ENCODE data around the gene DUSP10.

DUSP10 gene

DNA sequence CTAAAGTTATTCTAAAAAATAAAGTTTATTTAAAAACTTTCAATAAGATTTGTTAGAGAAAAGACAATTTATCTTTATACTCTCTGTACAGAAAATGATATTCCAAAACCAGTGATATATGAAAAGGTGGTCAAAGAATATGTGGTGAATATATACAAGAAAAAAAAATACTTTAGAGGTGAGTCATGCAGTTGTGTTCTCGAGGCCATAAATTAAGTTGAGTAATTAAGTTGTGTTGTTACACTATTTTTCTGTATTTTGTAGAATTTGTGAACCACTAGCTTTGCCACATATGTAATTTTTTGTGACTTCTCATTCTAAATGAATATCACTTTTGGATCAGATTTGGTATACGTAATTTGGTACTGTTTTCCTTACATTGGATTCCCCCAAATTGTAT is 23.6 kb upstream of the DUSP10 start:
- H3K4me3 ChIP-seq (ENCODE audit: low read depth in 1 of 2, low read length in 1 of 2): no peak overlapping the region
- H3K4me1 ChIP-seq (ENCODE audit: control insufficient read depth in 1 of 2, insufficient read depth in 1 of 2, low read depth in 1 of 2, low read length in 1 of 2): no peaks in the 10 kb centered on the region
- no peaks in the 10 kb centered on the region for H3K9me3 ChIP-seq
- H3K36me3 ChIP-seq: no peaks in the 10 kb centered on the region
- TF ChIP-seq, protein P1, sequence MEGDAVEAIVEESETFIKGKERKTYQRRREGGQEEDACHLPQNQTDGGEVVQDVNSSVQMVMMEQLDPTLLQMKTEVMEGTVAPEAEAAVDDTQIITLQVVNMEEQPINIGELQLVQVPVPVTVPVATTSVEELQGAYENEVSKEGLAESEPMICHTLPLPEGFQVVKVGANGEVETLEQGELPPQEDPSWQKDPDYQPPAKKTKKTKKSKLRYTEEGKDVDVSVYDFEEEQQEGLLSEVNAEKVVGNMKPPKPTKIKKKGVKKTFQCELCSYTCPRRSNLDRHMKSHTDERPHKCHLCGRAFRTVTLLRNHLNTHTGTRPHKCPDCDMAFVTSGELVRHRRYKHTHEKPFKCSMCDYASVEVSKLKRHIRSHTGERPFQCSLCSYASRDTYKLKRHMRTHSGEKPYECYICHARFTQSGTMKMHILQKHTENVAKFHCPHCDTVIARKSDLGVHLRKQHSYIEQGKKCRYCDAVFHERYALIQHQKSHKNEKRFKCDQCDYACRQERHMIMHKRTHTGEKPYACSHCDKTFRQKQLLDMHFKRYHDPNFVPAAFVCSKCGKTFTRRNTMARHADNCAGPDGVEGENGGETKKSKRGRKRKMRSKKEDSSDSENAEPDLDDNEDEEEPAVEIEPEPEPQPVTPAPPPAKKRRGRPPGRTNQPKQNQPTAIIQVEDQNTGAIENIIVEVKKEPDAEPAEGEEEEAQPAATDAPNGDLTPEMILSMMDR (IDR thresholded peaks at IDR 0.05): no peak
- no peak overlapping the region for H3K27ac ChIP-seq
- H3K27me3 ChIP-seq: no peaks in the 10 kb centered on the region

GRCh38 chr1:221762121-221762520 is 20.2 kb upstream of the DUSP10 start:
- Histone ChIP-seq H3K27me3 (no peaks in the 10 kb centered on the region), H3K4me3 (ENCODE audit: low read depth in 1 of 2, low read length in 1 of 2) (no peak overlapping the region), H3K9me3 (no peaks in the 10 kb centered on the region), H3K27ac (no peak overlapping the region), H3K36me3 (no peaks in the 10 kb centered on the region), H3K4me1 (ENCODE audit: control insufficient read depth in 1 of 2, insufficient read depth in 1 of 2, low read depth in 1 of 2, low read length in 1 of 2) (no peaks in the 10 kb centered on the region)
- TF ChIP-seq, protein P1 (IDR thresholded peaks at IDR 0.05): no peak

DNA sequence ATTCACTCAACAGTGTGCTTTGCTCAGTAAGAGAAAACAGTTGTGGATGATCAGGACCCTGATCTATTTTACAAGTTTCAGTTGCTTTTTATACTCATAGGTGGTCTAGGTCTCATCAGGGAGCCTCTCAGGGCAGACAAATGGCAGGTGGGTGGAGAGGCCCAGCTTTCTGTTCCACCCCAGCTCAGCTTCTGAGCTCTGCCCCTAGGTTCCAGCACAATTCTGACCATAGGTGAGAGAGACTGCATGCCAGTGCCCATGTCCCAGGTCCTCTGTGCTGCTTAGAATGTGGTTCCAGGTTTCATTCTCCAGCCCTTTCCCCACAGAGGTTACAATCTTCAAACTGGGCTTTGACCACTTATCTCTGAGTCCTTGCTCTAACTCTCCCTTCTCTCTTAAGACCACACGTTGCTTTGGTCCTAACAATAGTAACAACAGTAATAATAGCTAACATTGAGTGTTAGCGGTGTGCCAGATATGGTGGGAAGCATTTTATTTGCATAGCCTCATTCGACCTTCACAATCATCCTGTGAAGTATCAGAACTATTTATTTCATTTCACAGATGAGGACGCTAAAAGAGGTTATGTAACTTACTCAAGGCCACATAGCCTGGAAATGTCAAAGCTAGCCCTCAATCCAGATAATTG is 19.6 kb upstream of the DUSP10 start:
- Histone ChIP-seq H3K36me3 (no peaks in the 10 kb centered on the region), H3K9me3 (no peaks in the 10 kb centered on the region), H3K4me1 (ENCODE audit: control insufficient read depth in 1 of 2, insufficient read depth in 1 of 2, low read depth in 1 of 2, low read length in 1 of 2) (no peaks in the 10 kb centered on the region), H3K27ac (no peak overlapping the region), H3K27me3 (no peaks in the 10 kb centered on the region), H3K4me3 (ENCODE audit: low read depth in 1 of 2, low read length in 1 of 2) (no peak overlapping the region)
- TF ChIP-seq, protein P1 (IDR thresholded peaks at IDR 0.05): no peak

DNA sequence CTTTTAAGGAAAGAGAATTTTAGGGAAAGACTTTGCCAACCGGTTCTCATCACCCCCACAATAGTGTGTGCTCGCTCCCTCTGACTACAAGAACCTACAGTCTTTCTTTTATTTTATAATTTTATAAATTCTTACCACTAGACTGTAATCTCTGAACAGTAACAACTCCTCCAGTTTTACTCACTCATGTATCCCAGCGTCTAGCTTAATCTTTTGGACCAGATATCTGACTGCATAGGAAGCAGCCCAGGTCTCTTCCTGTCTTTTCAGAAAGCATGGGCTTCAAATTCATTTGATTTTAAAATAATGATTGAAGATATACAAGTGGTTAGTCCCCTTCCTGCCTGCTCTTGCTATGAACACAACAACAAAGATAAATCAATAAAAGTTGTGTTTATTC is 19.0 kb upstream of the DUSP10 start:
- H3K27ac ChIP-seq: no peak overlapping the region
- H3K9me3 ChIP-seq: no peaks in the 10 kb centered on the region
- no peak overlapping the region for H3K4me3 ChIP-seq (ENCODE audit: low read depth in 1 of 2, low read length in 1 of 2)
- H3K36me3 ChIP-seq: no peaks in the 10 kb centered on the region
- H3K4me1 ChIP-seq (ENCODE audit: control insufficient read depth in 1 of 2, insufficient read depth in 1 of 2, low read depth in 1 of 2, low read length in 1 of 2): no peaks in the 10 kb centered on the region
- no peaks in the 10 kb centered on the region for H3K27me3 ChIP-seq
- TF ChIP-seq, protein P1 (IDR thresholded peaks at IDR 0.05): no peak

DNA sequence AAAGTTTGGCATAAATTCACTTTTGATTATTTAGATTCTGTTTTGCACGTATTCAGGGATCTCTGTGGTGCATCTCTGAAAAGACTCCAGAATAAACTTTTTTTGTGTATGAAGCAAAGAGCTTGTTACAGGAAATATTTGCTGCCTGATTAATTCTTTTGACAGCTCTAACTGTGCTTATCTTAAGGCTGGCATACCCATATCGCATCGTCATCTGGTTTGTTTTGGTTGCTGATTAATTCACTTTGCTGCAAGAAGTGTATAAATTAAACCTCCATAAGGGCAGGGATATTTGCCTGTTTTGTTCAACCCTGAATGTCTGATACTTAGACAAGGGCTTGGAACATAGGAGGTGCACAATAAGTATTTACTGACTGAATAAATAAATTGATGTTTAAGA is 17.5 kb upstream of the DUSP10 start:
- TF ChIP-seq, protein P1 (IDR thresholded peaks at IDR 0.05): no peak
- Histone ChIP-seq H3K27me3 (no peaks in the 10 kb centered on the region), H3K27ac (no peak overlapping the region), H3K36me3 (no peaks in the 10 kb centered on the region), H3K4me1 (ENCODE audit: control insufficient read depth in 1 of 2, insufficient read depth in 1 of 2, low read depth in 1 of 2, low read length in 1 of 2) (no peaks in the 10 kb centered on the region), H3K4me3 (ENCODE audit: low read depth in 1 of 2, low read length in 1 of 2) (no peak overlapping the region), H3K9me3 (no peaks in the 10 kb centered on the region)
